ENCODE results near the gene NSUN3.
"Not testable (repeated sequence)": the region's sequence is repeated elsewhere in the genome, so short reads cannot be mapped to it uniquely, and the experiment has no call there.

NSUN3 gene

DNA sequence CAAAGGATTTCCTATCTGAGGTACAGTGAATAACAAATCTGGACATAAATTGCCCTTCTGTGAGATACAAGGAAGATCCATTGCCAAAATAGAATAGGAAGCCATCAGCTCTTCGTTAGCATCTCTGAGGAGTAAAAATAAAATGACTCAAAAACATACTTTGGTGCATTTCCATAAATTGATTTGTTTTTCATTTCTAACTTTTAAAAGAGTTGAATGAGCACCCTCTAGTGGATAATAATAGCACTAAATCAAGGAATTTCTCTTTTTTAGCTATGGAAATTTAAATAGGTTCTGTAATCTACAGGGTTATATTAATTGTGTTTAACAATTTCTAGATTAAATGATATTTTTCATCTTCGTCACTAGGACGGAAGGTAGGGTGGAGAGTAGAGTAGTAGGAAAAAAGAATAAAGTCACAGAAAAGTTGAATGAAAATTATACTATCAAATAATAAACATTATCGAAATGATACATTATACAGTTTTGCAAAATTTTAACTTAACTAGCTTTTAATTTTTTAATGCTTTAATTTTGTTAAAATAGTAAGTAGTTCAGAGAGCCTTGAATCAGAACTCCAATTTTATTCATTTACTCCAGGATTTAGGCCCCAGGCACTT lies 6.4 kb downstream of the NSUN3 start:
- DNase-seq, result no peak

DNA sequence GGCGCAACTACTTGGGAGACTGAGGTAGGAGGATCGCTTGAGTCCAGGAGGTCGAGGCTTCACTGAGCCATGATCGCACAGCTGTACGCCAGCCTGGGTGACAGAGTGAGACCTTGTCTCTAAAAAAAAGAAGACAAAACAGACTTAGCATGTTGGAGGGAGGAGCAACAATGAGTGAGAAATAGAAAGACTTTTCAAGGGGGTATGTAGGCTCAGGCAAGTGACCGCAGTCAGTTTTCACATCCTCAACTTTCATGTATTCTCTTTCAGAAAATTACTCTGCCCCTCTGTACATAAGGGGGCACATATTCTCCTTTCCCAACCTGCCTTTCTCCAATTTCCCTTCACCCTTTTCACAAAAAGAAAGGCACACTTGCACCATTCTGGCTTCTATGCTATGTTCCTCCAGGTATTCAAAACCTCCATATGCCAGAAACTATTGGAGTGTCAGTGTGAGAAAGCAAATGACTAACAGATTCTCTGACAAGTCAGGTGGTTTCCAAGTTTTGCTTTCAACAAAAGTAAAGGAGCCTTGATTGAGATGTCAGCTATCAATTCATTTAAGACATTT lies 7.6 kb downstream of the NSUN3 start:
- no peak for DNase-seq

DNA sequence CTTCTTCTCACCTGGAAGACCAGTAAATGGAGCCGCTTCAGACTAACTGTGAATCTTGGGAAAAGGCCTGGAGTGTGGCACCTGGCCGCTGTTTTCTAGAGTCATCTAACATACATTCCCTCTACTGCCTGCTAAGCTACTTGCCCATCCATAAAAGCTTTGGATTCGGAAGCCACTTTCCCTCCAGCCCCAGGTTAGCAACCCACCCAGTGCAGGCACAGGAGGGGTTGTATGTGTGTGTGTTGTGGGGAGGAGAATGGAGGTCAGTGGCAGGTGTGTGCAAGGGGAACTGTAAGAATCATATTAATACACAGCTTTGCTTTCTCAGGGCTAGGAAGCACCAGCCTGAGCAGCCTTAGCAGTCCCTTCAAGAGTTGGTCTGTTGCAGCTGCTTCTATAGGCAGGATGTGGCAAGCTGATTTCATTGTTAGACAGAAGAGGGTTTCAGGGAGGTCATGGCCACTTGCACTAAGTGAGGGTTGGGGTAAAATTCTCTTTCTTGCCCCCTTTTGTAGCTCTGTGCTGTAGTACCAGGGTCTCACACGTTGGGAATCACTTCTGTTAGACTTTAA lies 8.9 kb downstream of the NSUN3 start:
- no peak for DNase-seq

DNA sequence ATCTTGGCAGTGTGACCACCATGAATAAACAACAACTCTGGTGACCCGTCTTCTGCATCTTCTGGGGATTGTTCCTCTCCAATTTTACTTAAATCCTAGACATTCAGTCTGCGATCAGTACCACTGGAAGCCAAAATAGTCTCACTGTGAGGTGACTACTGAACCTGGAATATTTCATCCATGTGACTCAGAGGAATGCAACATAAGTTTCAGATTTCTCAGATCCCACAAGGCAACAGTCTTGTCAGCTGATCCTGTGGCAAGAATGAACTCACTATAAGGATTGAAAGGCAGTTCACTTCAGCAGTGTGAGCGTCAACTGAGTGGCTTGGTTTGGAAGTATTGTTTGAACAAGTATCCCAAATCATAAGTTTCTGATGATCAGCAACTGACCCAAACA lies 13.2 kb downstream of the NSUN3 start:
- DNase-seq, result no peak

DNA sequence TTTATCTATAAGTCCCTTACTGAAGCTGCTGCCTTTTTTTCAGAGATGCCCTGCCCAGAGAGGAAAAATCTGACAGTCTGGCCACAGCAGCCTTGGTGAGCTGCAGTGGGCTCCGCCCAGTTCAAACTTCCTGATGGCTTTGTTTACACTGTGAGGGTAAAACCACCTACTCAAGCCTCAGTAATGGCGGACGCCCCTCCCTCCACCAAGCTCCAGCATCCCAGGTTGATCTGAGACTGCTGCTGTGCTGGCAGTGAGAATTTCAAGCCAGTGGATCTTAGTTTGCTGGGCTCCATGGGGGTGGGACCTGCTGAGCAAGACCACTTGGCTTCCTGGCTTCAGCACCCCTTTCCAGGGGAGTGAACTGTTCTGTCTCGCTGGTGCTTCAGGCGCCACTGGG lies 17.7 kb downstream of the NSUN3 start:
- DNase-seq, result not testable (repeated sequence)

DNA sequence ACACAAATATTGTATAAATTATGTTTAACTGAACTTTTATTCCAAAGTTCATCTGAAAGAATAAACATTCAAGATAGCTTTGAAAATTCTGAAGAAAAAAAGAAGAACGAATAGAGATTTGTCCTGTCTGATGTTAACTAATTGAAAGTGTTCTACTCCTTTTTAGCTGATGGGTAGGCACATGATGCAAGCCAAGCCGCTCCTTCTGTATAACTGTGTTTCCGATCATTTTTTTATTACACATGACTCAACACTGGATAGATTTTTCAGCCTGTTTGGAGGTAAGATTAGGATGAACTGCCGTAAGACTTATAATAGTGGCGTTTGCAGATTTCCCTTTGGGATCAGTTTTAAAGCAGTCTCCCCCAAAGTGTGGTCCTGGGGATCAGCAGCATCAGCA lies 19.0 kb downstream of the NSUN3 start:
- DNase-seq, result no peak

DNA sequence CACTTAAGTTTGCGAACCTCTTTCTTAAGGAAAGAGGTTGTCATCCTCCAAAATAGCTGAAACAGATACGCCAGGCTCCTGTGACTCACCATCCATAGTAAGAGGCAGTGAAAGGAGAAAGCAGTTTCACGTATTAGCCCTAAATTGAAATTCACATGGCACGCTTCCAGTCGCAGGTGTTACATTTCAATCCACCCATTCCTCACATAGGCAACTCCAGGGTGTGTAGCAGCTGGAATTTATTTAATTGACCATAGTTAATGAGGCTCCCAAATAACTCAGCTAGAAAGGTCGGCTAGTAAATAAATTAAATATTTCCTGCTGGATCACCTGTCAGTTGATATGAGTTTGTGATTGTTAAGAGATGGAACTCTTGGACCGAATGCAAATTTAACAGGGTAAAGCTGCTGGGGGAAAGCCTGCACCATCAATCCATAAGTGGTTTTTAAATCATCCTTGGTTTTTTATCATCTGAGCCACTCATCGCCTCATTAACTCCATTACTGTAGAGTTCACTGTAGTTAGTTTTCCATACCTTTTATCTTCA lies 19.6 kb downstream of the NSUN3 start:
- DNase-seq, result no peak

DNA sequence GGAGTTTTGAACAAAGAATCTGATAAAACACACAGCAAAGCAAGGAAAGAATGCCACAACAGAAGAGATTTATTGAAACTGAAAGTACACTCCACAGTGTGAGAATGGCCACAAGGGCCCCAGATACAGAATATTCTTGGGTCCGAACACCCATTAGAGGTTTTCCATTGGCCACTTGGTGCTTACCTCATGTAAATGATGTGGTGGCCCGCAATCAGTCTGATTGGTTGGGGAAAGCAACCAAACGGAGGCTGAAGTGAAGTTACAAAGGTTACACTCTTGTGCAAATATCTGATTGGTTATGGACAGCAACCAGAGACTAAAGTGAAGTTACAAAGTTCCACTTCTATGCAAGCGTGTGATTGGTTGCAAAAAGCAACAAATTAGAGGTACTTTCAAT lies 20.4 kb downstream of the NSUN3 start:
- no peak for DNase-seq

DNA sequence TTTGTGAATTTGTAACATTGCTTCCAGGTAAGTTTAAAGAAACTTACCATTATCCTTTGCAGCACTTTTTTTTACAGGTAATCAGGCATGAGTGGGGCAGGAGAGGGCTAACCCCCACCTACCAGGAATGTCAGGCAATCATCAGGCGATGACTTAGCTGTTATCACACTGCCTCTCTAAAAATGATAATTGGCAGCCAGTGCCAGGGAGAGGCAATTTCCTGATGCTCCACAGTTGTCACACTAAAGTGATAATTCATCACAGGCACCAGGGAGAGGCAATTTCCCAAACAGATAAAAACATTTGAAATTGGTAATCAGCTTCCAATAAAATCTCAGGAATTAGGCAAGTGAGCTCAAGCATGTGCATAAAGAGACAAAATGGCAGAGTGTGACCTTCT lies 26.3 kb downstream of the NSUN3 start:
- DNase-seq, result no peak

DNA sequence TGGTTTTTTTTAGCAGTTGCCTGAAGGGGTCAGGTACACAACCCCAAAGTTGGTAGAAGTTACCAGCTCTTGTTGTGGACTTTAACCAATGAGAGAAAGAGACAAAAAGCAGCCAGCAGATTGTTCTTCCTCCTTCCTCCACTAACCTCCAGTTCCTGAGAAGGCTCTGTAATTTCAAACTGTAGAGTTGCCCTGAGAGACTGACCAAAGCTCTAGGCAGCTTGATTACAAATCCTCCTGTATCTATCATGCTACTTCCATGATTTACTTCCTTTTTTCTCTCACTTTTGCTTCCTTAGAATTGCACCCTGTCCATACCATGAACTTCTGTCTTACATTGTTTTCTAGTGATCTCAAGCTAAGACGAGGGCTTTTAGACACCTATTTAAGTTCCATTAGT lies 29.2 kb downstream of the NSUN3 start:
- DNase-seq, result no peak

DNA sequence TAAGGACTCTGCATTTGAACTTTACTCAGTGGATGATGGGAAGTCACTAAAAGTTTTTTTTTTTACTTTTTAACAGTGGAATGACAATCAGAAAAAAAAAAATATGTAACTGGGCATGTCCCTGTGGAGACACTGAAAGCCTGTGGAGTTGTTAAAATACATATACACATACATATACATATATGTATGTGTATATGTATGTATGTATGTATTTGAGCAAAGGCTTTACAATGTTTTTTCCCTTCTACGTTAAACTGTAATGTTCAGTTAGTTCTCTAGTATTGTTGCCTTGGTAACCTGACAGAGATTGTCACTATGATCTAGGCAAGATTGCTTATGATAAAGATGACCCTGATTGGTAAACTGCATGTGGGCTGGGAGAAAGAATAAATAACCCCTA lies 30.3 kb downstream of the NSUN3 start:
- DNase-seq, result no peak

DNA sequence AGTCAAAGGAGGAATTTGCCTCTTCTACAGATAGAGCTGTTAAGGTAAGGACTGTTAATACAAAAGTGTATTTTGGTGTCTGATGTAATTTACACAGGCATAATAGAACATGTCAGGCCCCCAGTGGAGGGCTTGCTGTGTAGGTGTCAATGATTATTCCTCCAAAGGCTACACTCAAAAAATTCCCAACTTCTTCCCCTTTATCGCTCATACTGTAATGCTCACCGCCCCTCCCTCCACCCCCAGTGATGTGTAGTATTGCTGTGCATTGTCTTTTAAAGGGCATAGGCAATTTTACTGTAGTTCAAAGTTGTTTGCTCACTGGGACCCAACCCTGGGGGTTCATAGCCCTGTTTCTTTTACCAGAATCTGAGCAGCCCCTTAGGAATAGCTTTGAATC lies 32.2 kb downstream of the NSUN3 start:
- no peak for DNase-seq

DNA sequence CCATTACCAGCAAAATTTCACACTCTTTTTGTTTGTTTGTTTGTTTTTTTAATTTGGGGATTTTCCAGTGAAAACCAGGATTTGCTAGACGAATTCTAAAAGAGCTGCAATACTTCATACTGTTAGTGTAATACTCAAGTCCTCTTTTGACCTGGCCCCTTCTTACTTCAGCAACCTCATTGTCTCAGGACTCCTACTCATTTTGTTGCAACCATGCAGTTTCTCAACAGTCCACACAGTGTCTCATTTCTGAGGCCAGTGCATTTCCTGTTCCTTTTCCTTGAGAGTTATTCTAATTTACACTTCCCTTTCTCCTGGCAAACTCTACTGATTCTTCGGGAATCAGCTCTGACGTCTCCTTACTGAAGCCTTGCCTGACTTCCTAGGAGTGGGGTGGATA lies 35.6 kb downstream of the NSUN3 start:
- no peak for DNase-seq

DNA sequence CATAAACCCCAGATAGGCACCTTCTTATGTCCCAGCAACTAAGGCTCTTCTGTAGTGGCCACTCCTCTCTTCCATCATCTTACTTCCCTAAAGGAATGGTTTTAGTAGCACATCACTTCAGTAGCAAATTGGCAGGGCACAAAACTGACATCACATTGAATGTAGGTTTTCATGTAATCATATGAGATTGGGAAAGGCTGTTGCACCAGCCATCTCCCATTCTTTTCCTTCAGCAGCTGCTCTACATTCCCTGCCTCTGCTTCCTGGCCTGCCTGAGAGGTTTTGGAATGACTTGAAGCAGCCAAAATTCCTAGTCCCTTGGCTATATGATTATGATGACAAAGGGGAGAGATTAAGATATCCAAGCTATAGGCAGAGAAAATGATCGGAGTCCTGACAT lies 36.5 kb downstream of the NSUN3 start:
- no peak for DNase-seq

DNA sequence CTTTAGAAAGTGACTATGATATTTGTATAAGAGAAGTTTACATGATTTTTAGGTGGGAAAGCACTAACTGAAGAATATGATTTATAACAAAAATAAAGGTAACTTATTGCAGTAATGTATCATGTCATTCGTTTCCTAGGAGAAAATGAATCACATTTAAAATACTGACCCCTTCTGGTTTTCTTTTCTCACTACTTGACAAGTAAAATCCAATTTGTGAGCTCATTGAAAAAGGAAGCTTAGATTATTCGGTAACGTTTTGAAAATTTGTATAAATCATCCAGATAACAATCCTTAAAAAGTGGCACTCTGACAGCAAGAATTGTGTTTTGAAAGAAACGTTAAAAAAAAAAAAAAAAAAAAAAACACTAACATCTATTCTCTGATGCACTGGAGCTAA lies 39.0 kb downstream of the NSUN3 start:
- no peak for DNase-seq

DNA sequence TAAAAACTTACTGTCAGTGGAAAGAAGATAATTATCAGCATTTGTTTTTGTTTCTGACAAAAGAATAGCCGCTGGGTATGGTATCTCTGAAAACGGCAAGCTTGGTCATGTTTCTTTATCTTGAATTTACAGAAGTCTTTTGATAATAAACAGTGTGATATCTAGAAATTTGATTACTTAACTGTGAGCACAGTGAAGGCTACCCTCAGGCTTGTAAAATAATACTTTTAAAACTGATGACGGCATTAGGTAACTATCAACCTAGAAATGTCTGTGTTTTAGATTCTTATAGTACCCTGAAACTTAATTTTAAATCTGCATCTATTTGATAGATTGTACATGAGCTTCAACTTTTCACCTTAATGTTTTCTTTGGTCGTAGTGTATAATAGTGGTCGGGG lies 43.4 kb downstream of the NSUN3 start:
- DNase-seq, result no peak

DNA sequence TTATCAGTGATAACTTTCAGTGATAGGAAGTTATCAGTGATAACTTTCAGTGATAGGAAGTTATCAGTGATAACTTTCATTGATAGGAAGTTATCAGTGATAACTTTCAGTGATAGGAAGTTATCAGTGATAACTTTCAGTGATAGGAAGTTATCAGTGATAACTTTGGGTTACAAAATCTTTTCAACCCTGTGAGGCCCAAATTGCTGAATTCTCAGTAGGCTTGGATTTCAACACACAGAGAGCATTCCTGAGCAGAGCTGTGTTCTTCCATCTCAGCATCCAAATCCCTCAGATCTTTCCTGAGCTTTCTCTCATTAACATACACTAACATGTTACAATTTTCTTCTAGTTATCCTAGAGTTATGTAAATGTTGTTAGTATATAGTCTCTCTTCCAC lies 47.4 kb downstream of the NSUN3 start:
- not testable (repeated sequence) for DNase-seq

DNA sequence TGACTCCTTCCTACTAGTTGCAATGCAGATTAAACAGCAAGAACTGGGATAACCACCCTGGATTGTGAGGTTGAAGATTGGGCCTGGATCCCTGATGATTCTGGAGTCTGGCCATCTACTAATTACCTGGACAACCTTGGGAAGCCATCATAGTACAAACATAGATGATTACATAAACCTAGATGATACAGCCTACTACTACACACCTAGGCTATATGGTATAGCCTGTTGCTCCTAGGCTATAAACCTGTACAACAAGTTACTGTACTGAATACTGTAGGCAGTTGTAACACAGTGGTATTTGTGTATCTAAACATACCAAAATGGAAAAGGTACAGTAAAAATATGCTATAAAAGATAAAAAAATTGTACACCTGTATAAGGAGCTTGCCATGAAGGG lies 48.0 kb downstream of the NSUN3 start:
- DNase-seq, result no peak

DNA sequence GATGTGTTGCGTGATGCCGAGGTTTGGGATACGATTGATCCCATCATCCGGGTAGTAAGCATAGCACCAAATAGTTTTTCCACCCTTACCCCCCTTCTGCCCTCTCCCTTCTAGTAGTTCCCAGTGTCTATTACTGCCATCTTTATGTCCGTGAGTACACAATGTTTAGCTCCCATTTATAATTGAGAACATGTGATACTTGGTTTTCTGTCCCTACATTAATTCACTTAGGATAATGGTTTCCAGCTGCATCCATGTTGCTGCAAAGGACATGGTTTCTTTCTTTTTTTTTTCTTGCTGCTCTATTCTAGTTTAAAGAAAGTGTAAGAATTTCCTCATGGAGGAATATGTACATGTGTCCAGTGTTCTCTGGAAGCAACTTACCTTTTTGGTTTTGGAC lies 51.8 kb downstream of the NSUN3 start:
- DNase-seq, result no peak

DNA sequence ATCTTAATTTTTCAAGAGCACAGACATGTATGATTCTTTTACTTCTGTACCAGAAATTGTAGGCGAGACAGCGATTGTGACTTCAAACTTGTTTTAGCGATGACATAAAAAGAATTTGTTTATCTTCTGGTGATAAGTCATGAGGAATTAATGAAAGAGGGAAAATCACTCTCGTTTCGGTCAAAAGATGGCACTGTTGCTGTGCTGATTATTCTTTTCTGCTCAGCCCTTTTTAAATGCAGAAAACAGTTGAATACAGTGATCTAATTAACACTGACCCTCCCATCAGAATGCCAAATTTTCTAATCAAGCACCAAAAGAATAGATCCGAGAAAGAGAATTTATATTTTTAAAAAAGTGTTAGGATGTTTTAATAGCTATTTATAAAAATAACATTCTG lies 52.6 kb downstream of the NSUN3 start:
- no peak for DNase-seq

DNA sequence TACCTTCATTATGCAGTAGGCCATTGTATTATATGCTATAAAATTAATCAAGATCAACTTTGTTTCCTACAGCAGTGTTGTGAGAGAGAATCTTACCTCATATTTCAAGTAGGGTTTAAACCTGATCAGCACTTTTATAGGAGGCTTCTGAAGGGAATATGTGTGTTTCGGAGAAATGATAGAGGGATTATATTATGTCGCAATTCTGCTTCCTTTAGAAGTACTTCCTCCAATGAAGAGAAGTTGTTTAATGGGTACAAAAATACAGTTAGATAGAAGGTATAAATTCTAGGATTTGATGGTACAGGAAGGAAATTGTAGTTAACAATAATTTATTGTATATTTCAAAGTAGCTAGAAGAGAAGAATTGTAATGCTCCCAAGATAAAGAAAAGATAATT lies 54.9 kb downstream of the NSUN3 start:
- no peak for DNase-seq

DNA sequence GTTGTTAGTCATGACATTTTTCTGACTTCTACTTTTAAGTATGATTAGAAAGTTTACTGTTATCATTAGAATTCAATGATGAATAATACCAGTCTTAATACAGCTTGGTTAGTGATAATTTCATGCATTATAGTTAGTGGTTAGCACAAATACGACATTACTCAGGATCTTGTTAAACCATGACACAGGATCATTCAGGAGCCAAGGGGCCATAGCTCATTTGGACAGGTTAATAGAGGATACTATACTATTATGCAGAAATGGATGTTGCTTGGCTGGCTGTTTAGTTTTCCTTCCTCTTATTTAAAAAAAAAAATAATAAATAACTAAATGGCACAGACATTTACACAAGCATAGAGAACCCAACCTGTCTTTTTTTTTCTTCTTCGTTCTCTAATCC lies 55.5 kb downstream of the NSUN3 start:
- no peak for DNase-seq

DNA sequence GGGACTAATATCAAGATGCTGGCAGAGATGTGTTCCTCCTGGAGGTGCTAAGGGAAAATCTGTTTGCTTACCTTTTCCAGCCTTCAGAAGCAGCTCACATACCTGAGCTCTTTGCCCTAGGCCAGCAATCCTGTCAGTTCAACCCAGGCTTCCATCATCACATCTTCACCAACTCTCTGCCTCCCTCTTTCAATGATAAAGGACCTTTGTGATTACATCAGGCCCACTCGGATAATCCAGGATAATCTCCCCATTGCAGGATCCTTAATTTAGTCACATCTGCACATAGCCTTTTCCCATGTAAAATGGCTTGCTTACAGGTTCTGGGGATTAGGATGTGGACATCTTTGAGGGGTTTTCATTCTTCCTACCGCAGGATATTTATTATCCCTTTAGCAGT lies 58.3 kb downstream of the NSUN3 start:
- DNase-seq, result no peak

DNA sequence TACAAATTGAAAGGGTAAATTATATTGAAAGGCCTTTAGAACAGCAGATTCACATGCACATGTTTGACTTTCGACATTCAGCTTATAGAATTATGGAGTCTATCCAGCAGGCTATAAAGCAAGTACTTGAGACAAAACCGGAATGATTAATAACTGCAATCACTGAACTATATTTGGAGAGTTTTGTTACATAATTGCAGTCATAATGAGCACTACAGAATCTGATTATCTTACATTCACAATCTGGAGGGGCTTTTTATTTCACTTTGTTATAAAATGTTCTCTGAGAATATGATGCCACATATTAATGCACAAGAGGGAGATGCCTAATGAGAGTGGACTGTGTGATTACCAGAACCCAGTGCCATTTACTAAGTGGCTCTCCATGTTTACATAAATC lies 64.3 kb downstream of the NSUN3 start:
- DNase-seq, result no peak

DNA sequence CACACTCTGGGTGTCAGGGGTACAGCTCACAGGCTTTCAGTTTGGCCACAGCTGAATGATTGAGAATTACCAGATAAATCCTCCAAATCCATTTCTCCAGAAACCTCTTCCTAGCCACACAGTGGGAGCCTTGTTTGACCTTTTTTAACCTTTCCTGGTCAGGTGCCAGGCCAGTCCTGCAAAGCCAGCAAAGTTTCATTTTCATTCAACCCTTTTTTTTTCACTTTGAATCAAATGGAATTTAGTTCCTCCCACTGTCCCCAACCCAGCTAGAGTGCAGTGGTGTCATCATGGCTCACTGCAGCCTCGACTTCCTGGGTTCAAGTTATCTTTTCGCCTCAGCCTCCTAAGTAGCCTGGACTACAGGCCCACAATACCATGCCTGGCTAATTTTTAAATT lies 67.8 kb downstream of the NSUN3 start:
- no peak for DNase-seq
